Skeletal muscle cell (primary cell): Measurements from ENCODE around the gene ATG4B.
A peak's percentile ranks its signal among the peaks of the same experiment; 100 is the strongest.
"Not testable (repeated sequence)": the region's sequence is repeated elsewhere in the genome, so short reads cannot be mapped to it uniquely, and the experiment has no call there.

Source experiments
- DNase-seq: peaks from one replicate; pipeline ENCODE4 v3.0.0-alpha.2; 2010; ENCODE audit warnings: low read depth
- H3K4me3 ChIP-seq: 2 replicates; pipeline ENCODE4 v1.5.1; 2011; ENCODE audit warnings: low read depth, mild to moderate bottlenecking, control low read depth, low read length, moderate library complexity

Gene ATG4B

DNA sequence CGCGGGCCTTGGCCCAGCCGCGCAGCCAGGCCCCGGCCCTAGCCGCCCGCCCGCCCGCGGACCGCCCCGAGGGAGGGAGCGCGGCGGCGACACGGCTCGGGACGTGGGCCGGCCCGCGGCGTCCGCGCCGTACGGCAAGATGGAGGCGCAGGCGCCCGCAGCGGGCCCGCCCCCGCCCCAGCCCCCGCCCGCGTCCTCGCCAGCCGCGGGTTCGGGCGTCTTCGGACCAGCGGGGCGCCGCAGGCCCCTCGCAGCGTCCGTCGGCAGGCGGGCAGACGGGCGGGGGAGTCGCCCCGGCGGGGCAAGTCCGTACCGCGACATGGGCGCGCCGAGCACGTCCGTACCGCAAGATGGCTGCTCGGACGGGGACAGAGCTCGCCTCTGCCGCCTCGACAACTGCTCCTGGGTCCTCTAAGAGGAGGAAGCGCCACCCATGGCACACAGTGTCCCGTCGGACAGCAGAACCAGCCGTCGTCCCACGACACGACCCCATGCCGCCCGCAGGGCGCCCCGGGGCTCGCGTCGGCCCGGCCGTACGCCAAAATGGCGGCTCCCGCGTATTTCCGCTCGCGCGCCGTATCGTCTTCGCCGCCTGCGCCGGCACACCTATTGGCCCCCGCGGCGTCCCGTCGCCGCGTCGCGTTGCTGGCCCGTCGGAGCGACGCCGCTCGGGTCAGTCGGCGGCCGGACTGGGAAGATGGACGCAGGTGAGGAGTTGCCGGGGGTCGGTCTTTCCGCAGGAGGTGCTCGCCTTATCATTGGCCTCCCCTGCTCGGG is at the start of gene ATG4B, which contains the start of gene THAP4:
TSS of gene ATG4B (plus strand) at position 676 of the 777 bp plus-strand sequence. CDS start at position 698, 22 bp downstream.
TSS of gene THAP4 (minus strand) at position 141 of the 777 bp plus-strand sequence. CDS start 141 bp downstream, outside the sequence.
- peak within 1 kb of the TSS; percentile 83 for H3K4me3 ChIP-seq

DNA sequence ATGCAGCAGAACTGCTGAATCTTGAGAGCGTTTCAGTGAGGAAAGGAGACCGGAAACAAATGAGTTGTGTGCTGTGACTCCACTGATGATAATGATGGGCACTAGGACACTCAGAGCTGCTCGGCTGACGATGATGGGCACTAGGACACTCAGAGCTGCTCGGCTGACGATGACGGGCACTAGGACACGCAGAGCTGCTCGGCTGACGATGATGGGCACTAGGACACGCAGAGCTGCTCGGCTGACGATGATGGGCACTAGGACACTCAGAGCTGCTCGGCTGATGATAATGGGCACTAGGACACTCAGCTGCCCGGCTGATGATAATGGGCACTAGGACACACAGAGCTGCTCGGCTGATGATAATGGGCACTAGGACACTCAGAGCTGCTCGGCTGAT is 47.6 kb upstream of the ATG4B start:
- not testable (repeated sequence) for DNase-seq, H3K4me3 ChIP-seq

More for the DNA sequence above, at the start of gene ATG4B, which contains the start of gene THAP4:
- DNase-seq = peak; percentile 59

DNA sequence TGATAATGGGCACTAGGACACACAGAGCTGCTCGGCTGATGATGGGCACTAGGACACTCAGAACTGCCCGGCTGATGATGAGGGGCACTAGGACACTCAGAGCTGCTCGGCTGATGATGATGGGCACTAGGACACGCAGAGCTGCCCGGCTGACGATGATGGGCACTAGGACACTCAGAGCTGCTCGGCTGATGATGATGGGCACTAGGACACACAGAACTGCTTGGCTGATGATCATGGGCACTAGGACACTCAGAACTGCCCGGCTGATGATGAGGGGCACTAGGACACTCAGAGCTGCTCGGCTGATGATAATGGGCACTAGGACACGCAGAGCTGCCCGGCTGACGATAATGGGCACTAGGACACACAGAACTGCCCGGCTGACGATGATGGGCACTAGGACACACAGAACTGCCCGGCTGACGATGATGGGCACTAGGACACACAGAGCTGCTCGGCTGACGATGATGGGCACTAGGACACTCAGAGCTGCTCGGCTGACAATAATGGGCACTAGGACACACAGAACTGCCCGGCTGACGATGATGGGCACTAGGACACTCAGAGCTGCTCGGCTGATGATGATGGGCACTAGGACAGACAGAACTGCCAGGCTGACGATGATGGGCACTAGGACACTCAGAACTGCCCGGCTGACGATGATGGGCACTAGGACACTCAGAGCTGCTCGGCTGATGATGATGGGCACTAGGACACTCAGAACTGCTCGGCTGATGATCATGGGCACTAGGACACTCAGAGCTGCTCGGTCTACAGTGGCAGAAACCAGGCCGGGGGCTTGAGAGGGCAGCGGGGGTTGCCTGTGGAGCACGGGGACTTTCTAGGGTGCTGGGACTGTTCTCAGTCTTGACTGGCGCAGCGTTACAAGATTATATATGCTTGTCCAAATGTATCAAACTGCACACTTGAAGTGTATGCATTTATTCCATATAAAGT is 46.7 kb upstream of the ATG4B start:
- not testable (repeated sequence) for DNase-seq, H3K4me3 ChIP-seq

DNA sequence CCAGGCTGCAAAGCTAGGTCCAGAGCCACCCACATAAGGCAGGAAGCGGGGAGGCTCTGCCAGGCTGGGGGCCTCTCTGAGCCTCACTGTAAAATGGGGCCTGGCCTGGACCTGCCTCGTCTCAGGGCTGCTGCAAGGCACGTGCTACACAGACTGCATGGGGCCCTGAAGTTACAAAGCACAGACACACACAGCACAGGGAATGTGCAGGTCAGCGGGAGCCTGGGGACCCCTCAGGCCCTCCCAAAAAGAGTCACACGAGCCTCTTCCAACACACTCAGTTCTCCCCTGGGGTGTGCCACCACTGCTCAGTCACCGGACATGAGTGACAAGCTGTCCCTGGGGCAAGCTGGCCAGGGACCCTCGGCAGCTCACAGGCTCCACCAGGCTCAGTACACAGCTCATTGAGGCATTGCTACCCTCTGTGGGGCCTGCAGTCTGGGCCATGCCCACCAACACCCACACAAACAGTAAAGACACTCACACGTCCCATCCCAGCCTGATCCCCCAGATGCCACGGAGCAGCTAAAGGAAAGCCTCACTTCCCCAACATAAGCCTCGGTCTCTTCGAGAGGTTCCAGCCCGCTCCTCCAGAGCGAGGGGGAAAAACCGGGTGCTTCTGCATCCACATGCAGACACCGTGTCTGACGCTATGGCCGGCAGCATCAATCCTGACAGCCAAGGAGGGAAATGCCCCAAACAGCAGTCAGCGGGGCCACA is 45.2 kb upstream of the ATG4B start:
- no peak for DNase-seq
- H3K4me3 ChIP-seq = no peak overlapping the region

DNA sequence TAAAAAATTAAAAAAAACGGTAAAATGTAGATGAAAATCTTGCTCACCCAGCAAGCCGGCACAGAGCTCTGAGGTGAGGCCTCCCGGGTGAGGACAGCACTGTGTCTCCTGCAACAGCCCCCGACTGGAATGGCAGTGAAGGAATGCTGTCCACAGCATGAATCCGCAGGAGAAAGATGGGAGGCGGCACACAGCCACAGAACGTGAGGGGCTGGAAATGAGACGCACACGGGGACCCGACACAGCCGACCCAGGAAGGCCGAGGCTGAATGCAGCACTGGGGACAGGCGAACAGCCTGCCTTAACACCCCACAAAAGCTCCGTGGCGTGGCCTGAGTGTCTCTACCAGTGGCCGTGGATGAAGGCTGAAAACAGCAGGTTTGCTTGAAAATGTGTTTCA is 44.2 kb upstream of the ATG4B start:
- no peak overlapping the region for H3K4me3 ChIP-seq

DNA sequence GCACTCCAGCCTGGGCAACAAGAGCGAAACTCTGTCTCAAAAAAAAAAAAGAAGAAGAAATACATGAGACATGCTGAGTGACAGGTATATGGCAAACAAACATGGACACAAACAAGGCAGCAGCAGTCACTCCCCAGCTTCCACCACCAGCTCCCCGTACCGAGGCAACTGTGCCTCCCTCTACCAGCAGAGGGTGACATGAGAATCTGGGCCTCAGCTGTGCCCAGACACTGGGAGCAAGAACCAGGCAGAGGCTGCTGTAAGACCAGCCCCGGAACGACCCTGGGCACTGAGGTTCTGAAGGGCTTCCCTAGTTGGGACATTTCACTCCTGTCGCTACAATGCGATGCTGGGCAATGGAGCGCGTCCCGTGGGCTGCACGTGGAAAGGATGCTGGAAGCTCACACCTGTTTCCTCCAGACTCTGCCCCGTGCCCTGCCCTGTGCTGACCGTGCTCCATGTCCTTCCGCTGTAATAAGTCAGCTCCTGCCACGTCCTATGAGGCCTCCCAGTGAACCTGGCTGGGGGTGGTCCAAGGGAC is 41.8 kb upstream of the ATG4B start:
- H3K4me3 ChIP-seq = no peak overlapping the region
- no peak for DNase-seq

More for the DNA sequence above, 44.2 kb upstream of the ATG4B start:
- DNase-seq = no peak

DNA sequence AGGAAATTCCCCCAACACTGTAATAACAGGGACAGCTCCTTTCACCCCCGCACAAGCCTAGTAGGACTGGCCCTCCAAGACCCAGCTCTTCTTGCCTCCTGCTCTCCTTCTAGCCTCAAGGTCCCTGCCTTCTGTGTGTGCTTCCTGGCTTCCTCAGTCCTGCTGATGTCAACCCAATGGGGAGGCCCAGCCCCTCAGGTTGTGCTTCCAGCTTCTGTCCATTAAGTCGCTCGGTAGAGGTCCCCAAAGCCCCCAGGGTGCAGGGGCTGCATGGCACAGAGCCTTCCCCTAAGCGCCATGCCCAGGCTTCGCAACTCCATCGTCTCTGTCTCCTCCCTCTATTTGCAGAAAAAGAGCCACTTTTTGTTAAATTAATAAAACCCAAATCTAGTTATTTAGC is 39.9 kb upstream of the ATG4B start:
- no peak for DNase-seq
- H3K4me3 ChIP-seq = no peak overlapping the region

DNA sequence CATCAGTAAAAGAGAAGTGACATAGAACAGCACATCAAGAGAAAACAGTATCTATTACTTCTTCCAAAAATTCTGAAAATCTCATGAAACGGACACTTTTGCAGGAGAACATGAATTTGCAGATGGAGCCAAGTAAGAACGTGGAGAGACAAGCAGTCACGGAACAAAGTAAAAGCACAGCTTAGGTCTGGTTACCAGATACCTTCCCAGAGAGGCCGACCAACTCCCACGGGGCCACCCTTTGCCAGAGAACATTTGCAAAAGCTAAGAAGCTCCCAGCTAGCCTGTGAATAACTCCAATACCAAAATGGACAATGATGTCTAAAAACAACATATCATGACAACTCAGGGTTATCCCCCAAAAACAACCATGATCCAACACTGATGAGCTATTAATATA is 39.4 kb upstream of the ATG4B start:
- H3K4me3 ChIP-seq = no peak overlapping the region

DNA sequence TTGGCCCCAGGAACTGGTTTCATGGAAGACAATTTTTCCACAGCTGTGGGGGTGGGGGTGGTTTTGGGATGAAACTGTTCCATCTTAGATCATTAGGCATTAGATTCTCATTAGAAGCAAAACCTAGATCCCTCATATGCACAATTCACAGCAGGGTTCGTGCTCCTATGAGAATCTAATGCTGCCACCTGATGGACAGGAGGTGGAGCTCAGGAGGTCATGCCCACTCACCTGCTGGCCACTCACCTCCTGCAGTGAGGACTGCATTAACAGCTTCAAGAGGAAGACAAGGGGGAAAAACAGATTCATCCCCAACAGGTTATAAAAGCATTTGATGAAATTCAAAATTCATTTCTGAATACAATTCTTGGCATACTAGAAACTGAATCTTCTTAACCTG is 39.0 kb upstream of the ATG4B start:
- no peak overlapping the region for H3K4me3 ChIP-seq
- DNase-seq = no peak

More for the DNA sequence above, 39.4 kb upstream of the ATG4B start:
- peak; percentile 35 for DNase-seq

DNA sequence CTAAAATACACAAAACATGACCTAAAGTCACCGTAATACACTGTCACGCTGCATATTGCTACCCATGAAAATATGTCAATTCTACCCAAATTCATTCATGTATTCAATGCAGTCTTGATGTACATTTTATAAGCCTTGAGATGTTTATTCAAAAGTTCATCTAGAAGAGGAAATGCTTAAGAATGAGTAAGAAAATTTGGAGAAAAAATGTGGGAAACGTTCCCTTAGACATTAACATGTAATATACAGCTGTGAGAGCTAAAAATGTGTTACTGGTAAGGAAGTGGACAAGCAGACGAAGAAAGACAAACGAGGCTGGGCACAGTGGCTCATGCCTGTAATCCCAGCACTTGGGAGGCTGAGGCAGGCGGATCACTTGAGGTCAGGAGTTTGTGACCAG is 37.9 kb upstream of the ATG4B start:
- DNase-seq = no peak
- no peak overlapping the region for H3K4me3 ChIP-seq

DNA sequence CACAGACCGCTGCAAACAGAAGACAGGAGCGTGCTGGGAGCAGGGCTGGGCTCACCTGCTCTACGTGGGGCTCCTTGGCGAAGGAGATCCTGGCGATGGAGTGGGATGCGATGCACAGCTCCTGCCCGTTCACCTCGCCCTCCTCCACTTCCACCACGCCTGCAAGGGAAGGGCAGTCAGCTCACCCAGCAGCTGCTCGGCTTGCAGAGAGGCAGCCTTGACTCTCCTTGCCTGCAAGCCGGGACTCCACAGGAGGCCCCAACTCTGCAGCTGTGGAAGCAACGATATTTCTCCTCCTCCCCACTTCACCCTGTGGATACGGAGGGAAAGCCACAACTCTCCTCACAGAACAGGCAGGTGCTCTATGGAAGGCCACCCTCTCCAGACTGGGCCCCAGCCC is 35.7 kb upstream of the ATG4B start:
- no peak for DNase-seq
- H3K4me3 ChIP-seq = no peak overlapping the region

DNA sequence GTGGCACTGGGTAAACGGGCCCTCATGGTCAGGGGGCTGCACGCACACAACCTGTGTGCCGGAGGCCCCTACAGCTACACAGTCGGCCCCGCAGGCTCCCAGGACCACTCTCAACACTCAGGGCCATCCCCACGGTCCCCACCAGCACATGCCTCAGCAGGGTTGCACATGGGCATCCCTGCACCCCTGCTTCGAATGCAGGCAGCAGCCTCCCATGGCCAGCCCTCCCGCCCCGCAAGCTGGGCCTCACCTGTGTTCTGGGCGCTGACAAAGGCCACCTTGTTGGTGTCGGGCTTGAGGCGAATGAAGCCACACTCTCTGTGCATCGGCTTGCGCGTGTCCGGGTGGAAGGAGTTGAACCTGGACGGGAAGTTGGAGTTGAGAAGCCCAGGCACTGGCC is 34.8 kb upstream of the ATG4B start:
- no peak overlapping the region for H3K4me3 ChIP-seq

DNA sequence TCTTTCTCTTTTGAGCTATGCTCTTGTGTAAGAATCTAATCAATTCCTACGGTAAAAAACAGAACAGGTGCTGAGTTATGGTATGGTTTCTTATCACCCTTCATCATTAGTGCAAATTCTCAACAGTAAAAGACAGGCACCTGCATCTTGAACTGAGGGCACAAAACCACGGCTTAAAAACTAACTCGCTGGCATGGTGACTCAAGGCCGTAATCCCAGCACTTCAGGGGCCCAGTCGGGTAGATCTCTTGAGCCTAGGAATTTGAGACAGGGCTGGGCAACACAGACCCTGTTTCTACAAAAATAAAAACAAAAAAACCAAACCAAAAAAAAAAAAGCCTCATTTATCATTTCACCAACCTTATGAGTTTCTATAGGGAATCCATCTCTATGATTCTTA is 33.8 kb upstream of the ATG4B start:
- no peak for DNase-seq
- H3K4me3 ChIP-seq = no peak overlapping the region

More for the DNA sequence above, 34.8 kb upstream of the ATG4B start:
- no peak for DNase-seq

DNA sequence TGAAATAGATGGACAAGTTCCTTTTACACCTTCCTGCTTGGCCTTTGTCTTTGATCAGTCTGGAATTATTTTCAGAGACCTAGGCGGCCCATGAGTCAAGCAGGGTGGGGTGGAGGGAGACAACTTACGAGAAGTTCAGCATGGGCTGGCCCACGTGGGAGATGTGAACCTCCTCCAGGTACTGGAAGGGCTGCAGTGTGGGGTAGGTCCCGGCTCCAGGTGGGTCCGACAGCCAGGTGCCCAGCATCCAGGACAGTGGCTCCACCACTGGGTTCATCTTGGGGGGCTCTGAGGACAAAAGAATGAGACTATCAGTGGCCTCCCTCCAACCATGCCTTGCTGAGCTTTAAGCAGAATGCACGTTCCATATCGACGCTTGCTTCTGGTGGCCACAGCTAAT is 31.3 kb upstream of the ATG4B start:
- DNase-seq = no peak
- no peak overlapping the region for H3K4me3 ChIP-seq

DNA sequence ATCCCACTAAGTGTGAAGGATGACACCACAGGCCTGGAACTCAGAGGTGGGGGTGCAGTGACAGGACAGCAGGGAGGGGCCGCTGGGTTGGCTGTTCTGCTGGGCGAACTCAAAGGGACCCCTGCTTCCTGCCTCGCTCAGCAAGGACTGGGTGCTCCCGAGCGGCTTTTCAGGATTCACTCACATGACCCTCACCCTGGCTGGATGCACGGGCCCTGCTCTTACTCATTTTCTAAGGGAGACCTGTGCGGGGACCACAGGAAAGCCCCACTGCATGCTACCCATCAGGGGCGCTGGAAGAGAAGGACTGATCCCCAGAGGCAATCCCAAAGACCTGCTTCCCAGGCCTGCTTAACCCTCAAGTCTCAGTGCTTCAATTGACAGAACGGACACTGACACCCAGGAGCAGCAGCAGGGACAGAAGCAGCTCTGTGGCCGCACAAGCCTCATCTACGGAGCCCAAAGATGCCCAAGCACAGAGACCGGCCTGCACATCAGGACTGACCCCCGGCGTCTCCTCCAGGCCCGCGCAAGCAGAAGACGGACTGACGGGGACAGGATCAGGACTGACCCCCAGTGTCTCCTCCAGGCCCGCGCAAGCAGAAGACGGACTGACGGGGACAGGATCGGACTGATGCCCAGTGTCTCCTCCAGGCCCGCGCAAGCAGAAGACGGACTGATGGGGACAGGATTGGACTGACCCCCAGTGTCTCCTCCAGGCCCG is 30.2 kb upstream of the ATG4B start:
- DNase-seq = no peak

DNA sequence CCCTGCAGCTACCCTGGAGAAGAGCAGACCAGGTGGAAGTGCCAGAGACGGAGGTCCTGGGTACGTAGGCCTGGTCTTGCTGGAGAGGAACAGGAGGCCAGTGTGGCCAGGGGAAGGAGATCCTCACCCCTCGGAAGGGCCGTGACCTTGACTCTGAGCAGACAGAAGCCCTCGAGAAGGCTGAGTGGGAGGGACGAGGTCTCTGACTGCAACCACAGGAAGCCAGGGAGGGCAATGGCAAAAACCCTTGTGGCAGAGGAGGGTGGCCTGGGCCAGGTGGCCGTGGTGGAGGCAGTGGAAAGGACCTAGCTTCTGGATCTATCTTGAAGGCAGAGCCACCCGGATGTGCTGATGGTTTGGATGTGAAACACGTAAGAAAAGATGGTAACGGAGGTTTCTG is 28.6 kb upstream of the ATG4B start:
- H3K4me3 ChIP-seq = no peak overlapping the region
- no peak for DNase-seq

More for the DNA sequence above, 30.2 kb upstream of the ATG4B start:
- H3K4me3 ChIP-seq = no peak overlapping the region

DNA sequence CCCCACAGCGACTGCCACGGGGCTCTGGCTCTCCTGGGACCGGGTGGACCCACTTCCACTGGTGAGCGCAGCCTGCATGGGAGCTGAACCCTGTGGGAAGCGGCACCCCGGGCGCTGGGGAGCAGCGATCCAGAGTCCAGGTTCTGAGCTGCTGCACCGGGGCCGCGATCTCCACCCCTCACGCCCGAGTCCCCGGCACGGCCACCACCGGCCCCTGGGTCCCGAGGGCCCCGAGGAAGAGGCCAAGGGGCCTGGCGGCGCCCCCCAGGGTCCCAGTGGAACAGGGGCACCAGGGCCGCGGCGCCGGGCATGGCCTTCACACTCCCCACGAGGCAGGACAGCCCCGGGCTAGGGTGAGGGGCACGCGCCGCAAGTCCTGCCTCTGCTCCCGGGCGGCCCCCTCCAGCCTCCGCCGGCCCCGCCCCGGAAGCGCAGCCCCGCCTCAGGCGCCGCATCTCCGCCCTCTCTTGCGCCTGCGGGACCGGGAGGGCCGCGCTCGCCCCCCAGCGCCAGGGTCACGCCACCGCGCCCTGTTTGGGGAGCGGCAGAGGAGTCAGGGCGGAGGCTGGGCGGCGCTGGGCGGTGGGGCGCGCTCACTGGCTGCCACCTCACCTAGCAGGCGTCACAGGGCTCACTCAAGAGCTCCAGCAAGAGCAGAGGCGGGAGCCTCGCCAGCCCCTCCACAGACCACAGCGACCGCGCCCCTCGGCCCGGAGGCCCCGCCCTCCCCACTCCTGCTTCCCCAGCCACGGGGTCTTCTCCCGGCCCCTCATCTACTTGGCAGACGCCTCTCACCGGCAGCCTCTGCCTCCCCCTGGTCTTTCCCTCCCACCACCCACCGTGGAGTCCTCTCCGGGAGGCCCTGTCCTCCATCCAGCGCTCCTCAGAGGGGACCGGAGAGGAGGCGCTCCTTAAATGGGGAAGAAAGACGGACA is 27.4 kb upstream of the ATG4B start:
- DNase-seq = peak; percentile 50
- peak overlapping the region; percentile 56 for H3K4me3 ChIP-seq

DNA sequence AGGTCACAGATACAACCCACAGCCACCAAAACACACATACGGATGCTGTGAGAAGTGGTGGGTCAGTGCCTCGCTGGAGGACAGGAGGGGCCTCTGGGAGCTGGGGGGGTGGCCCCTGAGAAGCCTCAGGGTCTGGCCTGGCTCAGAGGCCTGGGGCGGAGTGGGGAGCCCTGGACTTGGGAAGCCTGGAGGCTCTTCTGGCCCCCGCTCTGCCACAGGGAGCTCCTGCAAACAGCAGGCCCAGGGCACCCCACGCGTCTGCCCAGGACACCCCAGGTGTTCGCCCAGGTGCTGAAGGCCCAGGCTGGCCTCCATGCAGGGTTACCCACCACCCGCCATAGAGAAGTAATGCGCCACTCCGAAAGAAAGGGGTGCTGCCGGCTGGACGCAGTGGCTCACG is 26.4 kb upstream of the ATG4B start:
- H3K4me3 ChIP-seq = no peak overlapping the region
- DNase-seq = no peak
